IMR-90 (cell line): Measurements from ENCODE around the gene TBC1D1. TPM values are rescaled to one million over a fixed set of nuclear protein-coding genes. Genes with fewer than 3 reads are reported as not detected.

Experiments
- ATAC-seq: fragments of 200-7000 bp; cut with Tn5 transposase; 2 replicates; pipeline ENCODE4 v1.9.1; 2020; ENCODE audit warnings: low read depth, mild to moderate bottlenecking, moderate library complexity
- BruUV-seq: library from RNA; stranded (reverse); fragments of 400-500 nt; replicated peaks from 2 replicates; lab custom pipeline; 2021; lab: Mats Ljungman, UMichigan
- CTCF ChIA-PET: fragments of 300-600 bp; formaldehyde crosslinking; extraction: SDS; loops from one replicate; lab custom pipeline; 2021; ENCODE audit warnings: antibody characterized with exemption; lab: Yijun Ruan, JAX
- POLR2A ChIA-PET: fragments of 300-600 bp; sonication (Branson Sonifier 250); formaldehyde crosslinking; loops from one replicate; lab custom pipeline; 2022; ENCODE audit warnings: antibody characterized with exemption; ENCODE audit not compliant: unreplicated experiment; lab: Charles Lee
- DNase-seq: peaks from one replicate; pipeline ENCODE4 v3.0.0; 2013
- H2AFZ ChIP-seq: replicated peaks from 2 replicates; pipeline ENCODE3; 2013; ENCODE audit warnings: low read length, mild to moderate bottlenecking; ENCODE audit not compliant: poor library complexity
- H2AK5ac ChIP-seq: 2 replicates; pipeline ENCODE4 v1.6.1; 2013; ENCODE audit warnings: low read depth, low read length, inconsistent platforms
- H2AK9ac ChIP-seq: replicated peaks from 2 replicates; pipeline ENCODE3; 2013; ENCODE audit warnings: mild to moderate bottlenecking, low read depth, low read length, moderate library complexity; ENCODE audit not compliant: poor library complexity
- H2BK120ac ChIP-seq: 2 replicates; pipeline ENCODE4 v1.6.1; 2013; ENCODE audit warnings: low read depth, low read length, inconsistent platforms
- H2BK15ac ChIP-seq: 3 replicates; pipeline ENCODE4 v1.6.1; 2013; ENCODE audit warnings: low read depth, low read length, inconsistent platforms
- H2BK20ac ChIP-seq: 2 replicates; pipeline ENCODE4 v1.6.1; 2013; ENCODE audit warnings: low read depth, mild to moderate bottlenecking, inconsistent platforms, low read length, moderate library complexity
- H2BK5ac ChIP-seq: 2 replicates; pipeline ENCODE4 v1.6.1; 2013; ENCODE audit warnings: mild to moderate bottlenecking, low read depth, low read length, inconsistent platforms; ENCODE audit not compliant: poor library complexity, severe bottlenecking
- H3K14ac ChIP-seq: replicated peaks from 2 replicates; pipeline ENCODE4 v1.6.1; 2013; ENCODE audit warnings: low read depth, low read length, inconsistent platforms
- H3K18ac ChIP-seq: 2 replicates; pipeline ENCODE4 v1.6.1; 2013; ENCODE audit warnings: low read depth, low read length, control low read depth
- H3K23ac ChIP-seq: 2 replicates; pipeline ENCODE4 v1.6.1; 2013; ENCODE audit warnings: low read depth, low read length, inconsistent platforms
- H3K27ac ChIP-seq: 2 replicates; pipeline ENCODE4 v1.5.1; 2013; ENCODE audit warnings: mild to moderate bottlenecking, control low read depth, low read length; ENCODE audit not compliant: insufficient read depth
- H3K27me3 ChIP-seq: 2 replicates; pipeline ENCODE4 v1.6.1; 2013; ENCODE audit warnings: low read length; ENCODE audit not compliant: control insufficient read depth, insufficient read depth
- H3K36me3 ChIP-seq: 2 replicates; pipeline ENCODE4 v1.6.1; 2013; ENCODE audit warnings: low read length, mixed read lengths; ENCODE audit not compliant: control insufficient read depth, insufficient read depth
- H3K4ac ChIP-seq: 2 replicates; pipeline ENCODE4 v1.6.1; 2013; ENCODE audit warnings: low read depth, low read length, inconsistent platforms
- H3K4me1 ChIP-seq: 2 replicates; pipeline ENCODE4 v1.6.1; 2013; ENCODE audit warnings: low read length, mixed read lengths; ENCODE audit not compliant: control insufficient read depth, insufficient read depth
- H3K4me2 ChIP-seq: 2 replicates; pipeline ENCODE4 v1.6.1; 2013; ENCODE audit warnings: low read depth, mild to moderate bottlenecking, control low read depth, low read length, moderate library complexity
- H3K4me3 ChIP-seq: 2 replicates; pipeline ENCODE4 v1.5.1; 2013; ENCODE audit warnings: low read depth, mild to moderate bottlenecking, control low read depth, low read length, moderate library complexity; ENCODE audit not compliant: insufficient read depth
- H3K56ac ChIP-seq: 2 replicates; pipeline ENCODE4 v1.6.1; 2013; ENCODE audit warnings: low read length, inconsistent platforms; ENCODE audit not compliant: insufficient read depth; ENCODE audit errors: extremely low read depth
- H3K79me1 ChIP-seq, 2 experiments: 2 replicates each; pipeline ENCODE4 v1.6.1; 2013; ENCODE audit warnings: low read length in 2 of 2, inconsistent platforms in 1 of 2, low read depth in 1 of 2
- H3K9ac ChIP-seq: 2 replicates; pipeline ENCODE4 v1.6.1; 2013; ENCODE audit warnings: low read depth, low read length, control low read depth
- H3K9me1 ChIP-seq: 2 replicates; pipeline ENCODE4 v1.6.1; 2013; ENCODE audit warnings: low read length, inconsistent platforms; ENCODE audit not compliant: insufficient read depth
- H3K9me3 ChIP-seq: 2 replicates; pipeline ENCODE4 v1.6.1; 2013; ENCODE audit warnings: low read length; ENCODE audit not compliant: control insufficient read depth, insufficient read depth
- H4K20me1 ChIP-seq: 2 replicates; pipeline ENCODE4 v1.6.1; 2013; ENCODE audit warnings: low read length, inconsistent platforms; ENCODE audit not compliant: insufficient read depth
- H4K5ac ChIP-seq: 2 replicates; pipeline ENCODE4 v1.6.1; 2013; ENCODE audit warnings: mild to moderate bottlenecking, low read depth, low read length, control low read depth
- H4K8ac ChIP-seq, 2 experiments: 2 replicates each; pipeline ENCODE4 v1.6.1; 2013; ENCODE audit warnings: low read depth in 2 of 2, low read length in 2 of 2, control low read depth in 1 of 2, inconsistent platforms in 1 of 2
- H4K91ac ChIP-seq: 2 replicates; pipeline ENCODE4 v1.6.1; 2013; ENCODE audit warnings: low read depth, low read length, inconsistent platforms; ENCODE audit not compliant: insufficient read depth
- BHLHE40 ChIP-seq: fragments of 150-350 bp; IDR thresholded peaks from 2 replicates; pipeline ENCODE4 v1.6.1; 2016; ENCODE audit warnings: mild to moderate bottlenecking, low read depth, low read length
- CEBPB ChIP-seq: IDR thresholded peaks from 2 replicates; pipeline ENCODE4 v1.6.1; 2012; ENCODE audit warnings: low read depth, low read length, improper control_type of control experiment
- CHD1 ChIP-seq: IDR thresholded peaks from 2 replicates; pipeline ENCODE4 v1.6.1; 2012; ENCODE audit warnings: low read depth, low read length, improper control_type of control experiment
- FOS ChIP-seq: fragments of 150-350 bp; IDR thresholded peaks from 2 replicates; pipeline ENCODE4 v1.6.1; 2016; ENCODE audit warnings: low read depth, low read length
- MAFK ChIP-seq: IDR thresholded peaks from 2 replicates; pipeline ENCODE4 v1.6.1; 2012; ENCODE audit warnings: low read depth, low read length, improper control_type of control experiment
- MAZ ChIP-seq: IDR thresholded peaks from 2 replicates; pipeline ENCODE4 v1.6.1; 2012; ENCODE audit warnings: low read depth, mild to moderate bottlenecking, low read length, improper control_type of control experiment, moderate library complexity, borderline replicate concordance
- MXI1 ChIP-seq: IDR thresholded peaks from 2 replicates; pipeline ENCODE4 v1.6.1; 2012; ENCODE audit warnings: low read depth, mild to moderate bottlenecking, low read length, moderate library complexity, borderline replicate concordance
- POLR2A ChIP-seq: IDR thresholded peaks from 2 replicates; pipeline ENCODE4 v1.6.1; 2012; ENCODE audit warnings: mild to moderate bottlenecking, low read depth, low read length
- RAD21 ChIP-seq: IDR thresholded peaks from 2 replicates; pipeline ENCODE4 v1.6.1; 2012; ENCODE audit warnings: low read length, improper control_type of control experiment
- RCOR1 ChIP-seq: IDR thresholded peaks from 2 replicates; pipeline ENCODE4 v1.6.1; 2012; ENCODE audit warnings: mild to moderate bottlenecking, low read length, improper control_type of control experiment; ENCODE audit not compliant: insufficient replicate concordance
- SMC3 ChIP-seq: fragments of 150-350 bp; IDR thresholded peaks from 2 replicates; pipeline ENCODE4 v1.6.1; 2016; ENCODE audit warnings: low read depth, mild to moderate bottlenecking, antibody characterized with exemption, low read length, moderate library complexity
- WGBS, 2 experiments: methylation state at CpG; one replicate each; pipeline versions ENCODE4 v1.1.5 to v1.1.7; 2013; ENCODE audit warnings: missing lambda C conversion rate in 2 of 2; ENCODE audit not compliant: insufficient read length in 1 of 2; ENCODE audit errors: extremely low coverage in 2 of 2; 5-methylcytosine and 5-hydroxymethylcytosine counted together
- dilution Hi-C: fragments of 300-500 bp; cut with HindIII; formaldehyde crosslinking; loops from one replicate; pipeline ENCODE4 v1.14.3; 2018; ENCODE audit warnings: low sequenced_read_pairs; ENCODE audit not compliant: unreplicated experiment
- in situ Hi-C: fragments of 300-500 bp; cut with MboI; formaldehyde crosslinking; loops from 3 replicates; pipeline ENCODE4 v1.14.3; 2019; ENCODE audit warnings: low sequenced_read_pairs, inconsistent platforms, mixed read lengths
- intact Hi-C: fragments of 100-400 bp; cut with micrococcal nuclease; formaldehyde crosslinking; loops from 2 replicates; pipeline ENCODE4 v1.10.0; 2022
- polyA plus RNA-seq, 3 experiments: library from polyadenylated mRNA; depleted of rRNA; stranded (reverse); fragments of >200 nt; gene quantifications; 2 replicates each; pipeline ENCODE4 v1.2.3, GENCODE V29; 2012; ENCODE audit warnings: low replicate concordance in 1 of 3
- total RNA-seq: library from RNA; depleted of rRNA; stranded (reverse); fragments of >200 nt; gene quantifications from 2 replicates; pipeline ENCODE4 v1.2.3, GENCODE V29; 2012
- TF ChIP-seq, protein P1 (sequence below): fragments of 150-350 bp; IDR thresholded peaks from 2 replicates; pipeline ENCODE4 v1.6.1; 2016; ENCODE audit warnings: low read depth, mild to moderate bottlenecking, low read length, moderate library complexity, borderline replicate concordance

The TBC1D1 gene
- total and polyA plus RNA-seq, 2 of the 4 experiments (the other 2 are of a cell fraction), result 42.4 to 104 TPM

DNA sequence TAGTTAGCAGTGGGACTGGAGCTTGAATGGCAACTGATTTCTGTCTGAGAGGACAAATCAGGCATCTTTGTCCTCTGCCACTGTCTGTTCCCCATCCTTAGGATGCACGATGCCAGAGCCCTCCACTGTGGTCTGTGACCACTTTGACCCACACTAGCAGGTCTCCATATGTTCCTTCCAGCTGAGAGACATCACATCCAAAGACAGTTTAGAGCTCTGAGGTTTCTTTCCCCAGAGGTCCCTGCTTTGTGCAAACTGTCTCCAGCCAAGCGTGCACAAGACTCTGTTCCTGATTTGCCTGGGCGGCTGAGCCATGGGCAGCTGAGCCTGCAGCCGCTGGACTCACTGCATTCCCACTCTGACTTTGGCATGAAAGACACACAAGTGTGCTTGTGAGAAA lies 167.3 kb downstream of the TBC1D1 start:
- dilution Hi-C loops, result no loop called here
- Histone ChIP-seq H3K14ac (no peak overlapping the region), H2AK5ac (no peak overlapping the region), H4K20me1 (no peaks in the 10 kb centered on the region), H3K4ac (no peak overlapping the region), H3K4me1 (peaks cover 2% of the 10 kb centered on the region; the same call in 1 of the 2 replicates), H4K5ac (no peak overlapping the region), H3K9me3 (no peaks in the 10 kb centered on the region), H4K8ac (no peak overlapping the region), H2BK15ac (no peak overlapping the region), H3K23ac (no peak overlapping the region), H2AFZ (no peak overlapping the region), H3K4me3 (no peak overlapping the region), H3K27me3 (no peaks in the 10 kb centered on the region), H2BK5ac (no peak overlapping the region), H3K79me1 (peaks cover 5% of the 10 kb centered on the region in 2 experiments; a peak in 3 of 4 replicates), H4K91ac (no peak overlapping the region), H3K36me3 (peaks cover 11% of the 10 kb centered on the region), H3K9me1 (peaks cover 5% of the 10 kb centered on the region; the same call in 1 of the 2 replicates), H3K18ac (no peak overlapping the region), H3K4me2 (no peak overlapping the region), H3K9ac (no peak overlapping the region), H3K56ac (no peak overlapping the region), H2BK120ac (no peak overlapping the region), H2AK9ac (no peak overlapping the region), H3K27ac (no peak overlapping the region), H2BK20ac (no peak overlapping the region)
- ChIA-PET CTCF (no interaction called here), POLR2A (no interaction called here)
- no TSS peak for BruUV-seq
- WGBS, 2 experiments, result no CpG with 5 or more reads among the region's 4 CpGs
- intact Hi-C loops, result no loop called here
- in situ Hi-C loops, result no loop called here
- DNase-seq (no peak), ATAC-seq (no peak)
- TF ChIP-seq CEBPB, result no peak
- no peak for TF ChIP-seq MAZ
- TF ChIP-seq MAFK, result no peak
- TF ChIP-seq RAD21, result no peak
- no peak for TF ChIP-seq FOS
- no peak for TF ChIP-seq RCOR1
- no peak for TF ChIP-seq POLR2A
- TF ChIP-seq BHLHE40, result no peak
- TF ChIP-seq CHD1, result no peak
- no peak for TF ChIP-seq SMC3
- TF ChIP-seq, protein P1, sequence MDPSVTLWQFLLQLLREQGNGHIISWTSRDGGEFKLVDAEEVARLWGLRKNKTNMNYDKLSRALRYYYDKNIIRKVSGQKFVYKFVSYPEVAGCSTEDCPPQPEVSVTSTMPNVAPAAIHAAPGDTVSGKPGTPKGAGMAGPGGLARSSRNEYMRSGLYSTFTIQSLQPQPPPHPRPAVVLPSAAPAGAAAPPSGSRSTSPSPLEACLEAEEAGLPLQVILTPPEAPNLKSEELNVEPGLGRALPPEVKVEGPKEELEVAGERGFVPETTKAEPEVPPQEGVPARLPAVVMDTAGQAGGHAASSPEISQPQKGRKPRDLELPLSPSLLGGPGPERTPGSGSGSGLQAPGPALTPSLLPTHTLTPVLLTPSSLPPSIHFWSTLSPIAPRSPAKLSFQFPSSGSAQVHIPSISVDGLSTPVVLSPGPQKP, result no peak
- no peak for TF ChIP-seq MXI1
